OCI-M2 (cell line): ENCODE measurements around the gene C10orf95.
"Not testable (repeated sequence)": the region's sequence is repeated elsewhere in the genome, so short reads cannot be mapped to it uniquely, and the experiment has no call there.

ENCODE experiments used
- DNase-seq: peaks from one replicate; lab custom pipeline; 2025; ENCODE audit not compliant: unreplicated experiment; lab: John Stamatoyannopoulos, UW

C10orf95 gene, protein sequence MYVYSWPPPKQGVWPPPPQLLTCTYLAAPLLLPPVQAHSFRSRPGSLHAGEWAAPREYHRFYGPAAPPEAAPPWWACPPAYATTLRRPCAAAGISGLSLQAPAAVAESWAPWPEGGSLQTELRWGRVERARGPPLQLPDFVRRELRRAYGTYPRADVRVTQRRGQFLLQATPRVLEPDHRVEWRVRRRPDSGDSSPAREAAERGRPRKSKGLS

DNA sequence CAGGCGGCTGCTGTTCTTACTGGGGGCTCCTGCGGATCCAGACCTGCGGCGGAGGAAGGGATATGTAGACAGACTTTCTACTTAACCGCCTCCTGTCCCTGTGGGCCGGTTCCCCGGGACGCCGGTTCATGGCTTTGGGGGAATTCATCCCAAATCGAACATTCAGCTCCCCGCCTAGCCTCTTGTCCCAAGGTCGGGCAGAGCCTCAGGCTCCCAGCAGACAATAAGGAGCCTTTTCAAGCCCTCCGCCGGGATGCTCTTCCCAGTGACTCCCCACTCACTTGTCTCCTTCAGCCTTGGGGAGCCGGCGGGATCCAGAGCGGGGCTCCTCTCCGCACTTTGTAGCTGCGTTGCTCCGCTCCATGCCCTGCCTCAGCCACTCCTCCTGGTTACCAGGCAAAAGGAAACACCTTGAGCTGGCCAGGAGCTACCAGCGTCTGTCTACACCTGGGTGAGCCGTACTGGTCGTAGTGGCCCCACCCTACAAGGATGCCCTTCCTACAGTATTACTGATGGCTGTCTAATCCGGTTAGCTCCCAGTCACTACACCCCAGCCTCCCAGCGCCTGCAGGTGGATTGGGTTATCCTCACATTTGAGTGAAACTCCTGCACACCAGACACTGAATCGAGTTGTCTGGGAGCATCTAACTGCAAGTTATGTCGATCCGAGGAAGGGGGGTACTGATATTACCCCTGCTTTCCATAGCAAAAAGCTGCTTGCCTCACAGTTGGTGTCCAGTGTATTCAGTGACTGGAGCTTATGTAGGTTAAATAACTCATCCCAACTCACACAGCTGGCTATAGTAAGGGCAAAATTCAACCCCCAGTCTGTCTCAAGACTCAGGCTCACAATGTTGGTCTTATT is at the start of gene C10orf95:
Gene C10orf95, minus strand, starts transcription at position 439 of the 865 bp plus-strand sequence. CDS start 450 bp downstream, outside the sequence.
- DNase-seq = no peak

DNA sequence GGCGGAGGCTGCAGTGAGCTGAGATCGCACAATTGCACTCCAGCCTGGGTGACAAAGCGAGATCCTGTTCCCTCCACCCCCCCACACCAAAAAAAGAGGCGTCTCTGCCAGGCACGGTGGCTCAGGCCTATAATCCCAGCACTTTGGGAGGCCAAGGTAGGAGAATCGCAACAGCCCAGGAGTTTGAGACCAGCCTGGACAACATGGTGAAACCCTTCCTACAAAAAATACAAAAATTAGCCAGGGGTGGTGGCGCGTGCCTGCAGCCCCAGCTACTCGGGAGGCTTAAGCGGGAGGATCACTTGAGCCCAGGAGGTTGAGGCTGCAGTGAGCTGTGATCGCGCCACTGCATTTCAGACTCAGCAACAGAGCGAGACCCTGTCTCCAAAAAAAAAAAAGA is 49.3 kb upstream of the C10orf95 start:
- DNase-seq = not testable (repeated sequence)

DNA sequence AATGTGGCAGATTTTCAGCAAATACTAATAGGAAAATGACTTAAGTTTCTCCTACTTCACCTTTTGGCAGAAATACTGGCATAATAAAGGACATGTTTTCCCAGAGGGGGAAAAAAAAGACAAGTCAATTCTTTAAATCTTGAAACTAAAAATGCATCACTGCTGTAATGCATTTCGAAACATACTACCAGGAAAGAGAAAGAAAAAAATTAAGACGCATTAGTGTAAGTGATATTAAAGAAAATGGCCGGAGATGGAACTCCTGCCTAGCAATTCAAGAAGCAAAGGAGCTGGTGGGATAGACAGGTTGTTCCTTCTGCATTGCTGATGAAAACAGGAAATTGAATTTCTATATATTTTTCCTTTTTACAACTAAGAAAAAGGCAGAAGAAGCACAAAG is 48.0 kb upstream of the C10orf95 start:
- DNase-seq = no peak

DNA sequence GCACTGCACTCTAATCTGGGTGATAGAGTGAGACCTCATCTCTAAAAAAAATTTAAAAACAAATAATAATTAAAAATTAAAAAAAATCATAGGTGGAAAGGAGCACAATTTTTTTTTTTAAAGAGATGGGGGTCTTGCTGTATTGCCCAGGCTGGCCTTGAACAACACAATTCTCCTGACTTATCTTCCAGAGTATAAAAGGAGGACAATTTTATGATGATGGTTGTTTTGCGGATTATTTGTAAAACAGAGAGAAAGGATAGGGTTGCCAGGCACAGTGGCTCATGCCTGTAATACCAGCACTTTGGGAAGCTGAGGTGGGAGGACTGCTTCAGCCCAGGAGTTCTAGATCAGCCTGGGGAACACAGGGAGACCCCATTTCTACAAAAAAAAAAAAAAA is 46.2 kb upstream of the C10orf95 start:
- no peak for DNase-seq

DNA sequence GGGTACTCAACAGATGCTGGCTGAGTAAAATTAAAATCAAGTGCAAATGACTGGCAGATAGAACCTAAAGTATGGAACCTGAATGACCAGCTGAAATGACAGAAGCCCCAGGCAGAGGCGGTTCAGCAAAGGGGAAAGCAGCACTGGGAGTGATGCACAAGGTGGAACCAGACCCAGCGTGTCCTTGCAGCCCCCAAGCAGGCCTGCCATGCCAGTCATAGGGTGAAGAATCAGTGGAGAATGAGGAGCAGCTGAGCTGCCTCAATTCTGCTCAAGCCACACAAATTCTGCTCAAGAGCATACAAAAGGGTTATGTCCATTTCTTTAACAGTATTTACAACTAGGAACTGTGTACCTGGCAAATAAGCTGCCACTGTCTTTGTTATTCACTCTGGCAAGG is 42.4 kb upstream of the C10orf95 start:
- DNase-seq = no peak

DNA sequence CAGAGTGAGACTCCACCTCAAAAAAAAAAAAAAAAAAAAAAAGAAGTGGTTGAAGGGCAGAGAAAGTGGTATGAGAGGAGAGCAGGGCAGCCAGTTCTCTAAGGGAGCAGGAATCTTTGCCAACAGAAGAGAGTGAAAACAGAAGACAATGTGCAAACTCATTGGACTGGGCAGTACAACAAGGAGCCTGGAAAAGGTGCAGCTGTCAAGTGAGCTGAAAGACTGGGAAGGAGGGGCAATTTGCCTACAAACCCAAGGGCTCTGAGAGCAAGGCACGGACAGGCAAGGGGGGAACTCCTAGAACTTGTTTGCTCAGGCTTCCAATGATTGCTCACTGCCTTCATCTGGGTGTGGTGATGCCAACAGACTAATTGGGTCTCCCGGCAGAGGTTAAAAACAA is 41.6 kb upstream of the C10orf95 start:
- DNase-seq = no peak

DNA sequence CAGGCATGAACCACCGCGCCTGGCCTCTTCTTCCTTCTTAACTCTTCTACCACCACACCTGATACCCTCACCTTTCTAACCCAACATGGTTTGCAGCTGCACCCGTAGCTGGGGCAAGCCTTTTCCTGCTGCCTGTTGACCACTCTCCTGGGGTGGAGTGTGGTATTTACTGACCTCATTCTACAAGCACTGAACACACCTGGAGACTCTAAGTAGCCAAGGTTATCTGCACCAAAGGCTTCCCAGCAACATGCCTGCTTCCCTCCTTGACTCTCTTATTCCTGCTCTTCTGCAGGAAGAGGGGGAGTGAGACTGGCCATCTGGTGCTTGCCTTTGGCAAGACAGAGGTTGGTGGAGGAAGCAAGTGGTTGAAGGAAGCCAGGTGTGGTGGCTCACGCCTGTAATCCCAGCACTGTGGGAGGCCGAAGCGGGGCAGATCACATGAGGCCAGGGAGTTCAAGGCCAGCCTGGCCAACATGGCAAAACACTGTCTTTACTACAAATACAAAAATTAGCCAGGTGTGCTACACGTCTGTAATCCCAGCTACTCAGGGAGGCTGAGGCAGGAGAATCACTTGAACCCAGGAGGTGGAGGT is 41.1 kb upstream of the C10orf95 start:
- no peak for DNase-seq

- no peak for DNase-seq
Observed at GRCh38 chr10:102491136-102491535, 39.8 kb upstream of the C10orf95 start.

DNA sequence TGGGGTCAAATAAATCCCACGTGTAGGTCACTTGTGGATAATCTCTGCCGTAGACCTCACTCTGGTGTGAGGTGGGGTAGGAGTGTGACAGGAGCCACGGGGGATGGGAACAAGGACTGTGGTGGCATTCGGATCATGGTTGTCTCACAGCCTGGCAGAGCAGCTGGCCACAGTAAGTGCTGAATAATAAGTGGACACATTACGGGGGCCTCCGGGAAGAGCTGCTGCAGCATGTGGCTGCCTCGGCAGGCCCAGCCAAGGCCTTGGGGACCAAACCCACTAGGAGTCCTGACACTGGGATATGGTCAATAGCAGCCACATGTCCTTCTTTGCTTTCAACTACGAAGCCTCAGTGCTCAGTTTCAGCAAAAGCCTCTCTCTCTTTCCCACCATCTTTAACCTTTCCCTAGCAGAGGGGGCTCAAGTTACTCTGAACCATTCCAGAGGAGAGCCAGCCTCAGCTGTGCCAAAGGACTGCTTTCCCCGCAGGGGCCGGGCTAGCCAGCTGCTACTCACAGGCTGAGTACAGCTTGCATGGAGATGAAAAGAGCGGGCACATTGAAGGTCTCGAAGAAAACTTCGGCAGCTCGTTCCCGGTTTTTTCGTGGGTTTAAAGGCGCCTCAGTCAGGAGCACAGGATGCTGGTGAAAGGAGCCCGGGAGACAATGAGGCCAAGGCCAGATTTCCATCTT is 33.9 kb upstream of the C10orf95 start:
- no peak for DNase-seq

DNA sequence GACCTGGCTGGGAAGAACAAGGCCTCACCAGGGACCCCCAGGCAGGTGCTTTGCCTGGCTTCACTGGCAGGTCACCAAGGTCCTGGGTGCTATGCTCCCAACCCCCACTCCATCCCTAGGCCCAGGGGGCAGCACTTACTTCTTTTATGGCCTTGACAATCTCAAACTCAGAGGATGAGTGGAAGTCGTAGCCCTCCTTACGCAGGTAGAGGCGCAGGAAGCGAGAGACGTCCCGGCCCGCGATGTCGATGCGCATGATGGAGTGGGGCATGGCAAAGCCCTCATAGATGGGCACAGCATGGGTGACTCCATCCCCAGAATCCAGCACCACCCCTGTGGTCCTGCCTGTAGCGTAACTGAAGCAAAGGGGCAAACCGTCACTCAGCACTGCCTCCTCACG is 32.7 kb upstream of the C10orf95 start:
- no peak for DNase-seq

GRCh38 chr10:102480396-102480795 is 29.1 kb upstream of the C10orf95 start:
- no peak for DNase-seq

DNA sequence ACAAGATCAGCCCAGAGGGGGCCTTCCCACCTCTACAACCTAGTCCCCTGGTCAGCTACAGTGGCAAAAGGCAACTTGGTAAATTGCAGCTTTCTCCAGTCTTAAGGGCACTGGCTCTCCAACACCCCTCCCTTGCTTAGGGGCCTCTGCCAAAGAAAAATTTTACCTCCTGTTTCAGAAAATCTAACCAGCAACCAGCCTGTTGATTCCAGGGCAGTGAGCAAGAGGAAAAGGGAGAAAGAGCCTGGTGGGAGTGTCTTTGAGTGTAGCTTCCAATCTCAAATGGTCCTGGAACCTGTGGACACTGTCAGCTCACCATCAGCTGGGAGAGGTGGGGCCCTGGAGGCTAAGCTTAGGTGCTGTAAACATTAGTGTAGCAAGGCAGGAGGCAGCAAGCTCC is 28.3 kb upstream of the C10orf95 start:
- DNase-seq = no peak

DNA sequence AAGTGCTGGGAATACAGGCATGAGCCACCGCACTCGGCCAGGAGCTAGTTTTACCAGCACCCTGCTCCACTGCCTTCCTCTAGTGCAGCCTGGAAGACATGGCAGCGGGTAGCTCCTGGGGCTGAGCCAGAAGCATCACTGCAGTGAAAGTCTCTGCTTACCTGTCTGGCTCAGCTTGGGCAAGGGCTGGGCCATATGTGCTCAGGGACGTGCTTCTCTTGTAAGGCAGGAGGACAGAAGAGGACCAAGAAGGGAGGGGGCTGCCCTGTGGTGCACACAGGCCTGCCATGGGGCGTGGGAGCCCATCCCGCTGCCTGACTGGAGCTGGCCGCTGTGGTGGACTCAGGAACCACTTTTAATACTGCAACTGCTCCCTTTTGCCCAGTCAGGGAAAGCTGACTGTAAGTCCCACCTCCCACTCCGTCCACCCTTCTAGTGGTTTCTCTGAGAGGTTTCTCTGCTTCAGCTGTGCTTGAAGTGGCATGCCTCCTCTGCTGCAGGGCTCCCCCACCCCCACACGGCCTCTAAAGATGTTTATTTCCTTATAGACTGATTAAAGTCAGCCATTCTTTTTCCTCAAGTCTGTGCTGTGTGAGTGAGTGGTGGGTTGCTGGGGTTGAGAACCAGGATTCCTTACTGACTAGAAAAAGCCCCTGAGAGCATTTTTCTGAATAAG is 25.3 kb upstream of the C10orf95 start:
- no peak for DNase-seq

DNA sequence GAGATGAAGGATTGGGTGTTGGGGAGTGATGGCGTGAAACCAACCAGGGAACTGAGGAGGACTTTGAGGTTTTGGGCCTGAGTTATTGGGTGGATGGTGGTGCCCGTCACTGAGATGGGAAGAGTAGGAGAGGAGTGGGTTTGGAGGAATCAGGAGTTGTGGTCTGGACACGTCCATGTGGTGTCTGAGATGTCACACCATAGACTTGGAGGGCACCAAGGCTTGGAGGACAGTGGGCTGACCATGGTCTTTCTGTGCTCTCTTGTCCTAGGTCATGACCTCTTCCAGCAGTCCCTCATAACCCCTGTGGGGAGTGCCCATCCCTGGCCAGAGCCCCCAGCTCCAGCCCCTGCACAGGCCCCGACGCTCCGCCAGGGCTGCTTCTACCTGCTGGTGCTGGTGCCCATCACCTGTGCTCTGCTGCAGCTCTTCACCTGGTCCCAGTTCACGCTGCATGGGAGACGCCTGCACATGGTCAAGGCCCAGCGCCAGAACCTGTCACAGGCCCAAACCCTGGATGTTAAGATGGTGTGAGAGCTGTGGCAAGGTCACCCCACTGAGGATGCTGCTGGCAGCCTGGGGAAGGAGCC is 24.2 kb upstream of the C10orf95 start:
- DNase-seq = no peak

DNA sequence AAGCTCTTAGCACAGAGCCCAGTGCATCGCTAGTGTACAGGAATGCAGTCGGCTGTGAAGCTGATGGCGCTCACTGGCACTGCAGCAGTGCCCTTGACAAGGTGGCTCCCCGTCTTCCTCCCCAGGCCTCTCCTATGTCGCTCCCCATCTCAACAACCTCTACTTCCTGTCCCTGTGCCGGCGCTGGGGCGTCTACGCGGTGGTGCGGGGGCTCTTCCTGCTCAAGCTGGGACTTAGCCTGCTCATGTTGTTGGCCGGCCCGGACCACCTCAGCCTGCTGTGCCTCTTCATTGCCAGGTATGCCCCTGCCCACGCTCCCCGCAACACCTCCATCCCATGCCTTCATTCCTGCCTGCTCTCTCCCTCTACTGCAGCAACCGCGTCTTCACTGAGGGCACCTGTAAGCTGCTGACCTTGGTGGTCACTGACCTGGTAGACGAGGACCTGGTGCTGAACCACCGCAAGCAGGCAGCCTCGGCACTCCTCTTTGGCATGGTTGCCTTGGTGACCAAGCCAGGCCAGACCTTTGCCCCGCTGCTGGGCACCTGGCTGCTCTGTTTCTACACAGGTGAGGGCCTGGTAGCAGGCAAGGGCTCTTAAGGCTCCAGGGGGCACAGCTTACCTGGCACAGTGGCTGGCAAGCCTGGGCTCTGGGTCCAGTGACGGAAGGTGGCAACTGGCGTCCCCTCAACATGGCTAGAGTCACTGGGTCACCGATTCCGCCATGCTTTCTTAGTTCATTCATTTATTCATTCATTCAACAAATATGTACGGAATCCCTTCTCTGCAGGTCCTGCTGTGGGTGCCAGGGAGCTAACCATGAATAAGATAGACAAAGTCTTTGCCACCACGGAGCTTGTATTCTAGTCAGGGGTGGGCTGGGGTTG is 22.3 kb upstream of the C10orf95 start:
- DNase-seq = no peak

DNA sequence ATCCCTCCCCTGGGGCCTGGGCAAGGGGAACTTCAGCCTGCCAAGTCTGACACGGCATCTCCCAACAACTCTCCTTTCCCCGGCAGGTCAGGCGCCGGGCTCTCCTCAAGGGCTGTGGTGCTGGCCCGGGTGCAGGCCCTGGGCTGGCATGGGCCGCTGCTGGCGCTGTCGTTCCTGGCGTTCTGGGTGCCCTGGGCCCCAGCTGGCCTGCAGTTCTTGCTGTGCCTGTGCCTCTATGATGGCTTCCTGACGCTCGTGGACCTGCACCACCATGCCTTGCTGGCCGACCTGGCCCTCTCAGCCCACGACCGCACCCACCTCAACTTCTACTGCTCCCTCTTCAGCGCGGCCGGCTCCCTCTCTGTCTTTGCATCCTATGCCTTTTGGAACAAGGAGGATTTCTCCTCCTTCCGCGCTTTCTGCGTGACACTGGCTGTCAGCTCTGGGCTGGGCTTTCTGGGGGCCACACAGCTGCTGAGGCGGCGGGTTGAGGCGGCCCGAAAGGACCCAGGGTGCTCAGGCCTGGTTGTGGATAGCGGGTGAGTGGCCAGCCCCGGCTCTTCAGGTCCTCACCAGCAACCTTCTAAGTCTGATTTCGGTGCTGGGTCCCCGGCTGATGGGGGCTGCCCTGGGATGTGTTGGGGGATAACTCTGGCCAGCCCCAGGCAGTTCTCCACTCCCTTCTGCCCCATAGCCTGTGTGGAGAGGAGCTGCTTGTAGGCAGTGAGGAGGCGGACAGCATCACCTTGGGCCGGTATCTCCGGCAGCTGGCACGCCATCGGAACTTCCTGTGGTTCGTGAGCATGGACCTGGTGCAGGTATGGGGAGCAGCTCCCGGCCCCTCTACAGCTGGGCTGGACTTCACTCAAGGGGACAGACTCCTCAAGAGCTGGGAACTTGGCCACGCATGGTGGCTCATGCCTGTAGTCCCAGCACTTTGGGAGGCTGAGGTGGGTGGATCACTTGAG is 19.5 kb upstream of the C10orf95 start:
- DNase-seq = no peak

GRCh38 chr10:102468683-102469082 is 17.3 kb upstream of the C10orf95 start:
- DNase-seq = no peak

DNA sequence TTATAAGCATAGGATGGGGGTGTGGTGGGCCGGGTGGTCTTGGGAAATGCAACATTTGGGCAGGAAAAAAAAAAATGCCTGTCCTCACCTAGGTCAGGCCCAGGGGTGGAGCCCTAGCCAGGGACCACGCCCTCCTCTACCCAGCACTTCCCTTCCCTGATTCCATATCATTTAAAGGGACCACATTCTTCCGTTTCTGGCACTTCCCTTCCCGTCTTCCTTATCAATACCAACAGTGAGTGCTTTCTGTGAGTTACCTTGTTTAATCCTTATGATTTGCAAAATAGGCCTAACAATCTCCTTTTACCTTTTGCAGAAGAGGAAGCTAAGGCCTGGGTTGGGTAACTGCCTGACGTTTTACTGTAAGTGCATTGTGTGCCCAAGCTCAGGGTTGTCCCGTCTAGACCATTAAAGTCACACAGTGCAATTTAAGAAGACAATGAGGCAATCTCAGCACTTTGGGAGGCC is 16.7 kb upstream of the C10orf95 start:
- no peak for DNase-seq
